ENCODE measurements around the gene PUSL1. TPM values are rescaled to one million over a fixed set of nuclear protein-coding genes. Genes with fewer than 3 reads are reported as not detected.

The PUSL1 gene
- total and polyA plus RNA-seq, 2 of the 4 experiments (the other 2 are of a cell fraction): 10.9 to 33.0 TPM

GRCh38 chr1:1319646-1319941 is 11.2 kb downstream of the PUSL1 start:
- no peak for ATAC-seq (ENCODE audit: low read depth)
- peak overlapping the region; percentile 71 for H2AK9ac ChIP-seq (replicated peaks; ENCODE audit: low read depth, low read length, poor library complexity)
- TF ChIP-seq MAZ (IDR thresholded peaks at IDR 0.05; ENCODE audit: borderline replicate concordance, low read depth, low read length) (no peak), SMC3 (IDR thresholded peaks at IDR 0.05; ENCODE audit: low read depth, low read length) (no peak), POLR2A (IDR thresholded peaks at IDR 0.05; ENCODE audit: low read depth, low read length) (no peak), RCOR1 (IDR thresholded peaks at IDR 0.05; ENCODE audit: insufficient replicate concordance, low read length) (no peak), MAFK (IDR thresholded peaks at IDR 0.05; ENCODE audit: low read depth, low read length) (no peak), RFX5 (IDR thresholded peaks at IDR 0.05; ENCODE audit: low read depth, low read length) (no peak)
- H3K79me1 ChIP-seq (ENCODE audit: low read depth in 1 of 2, low read length in 2 of 2): peaks cover 14 to 75% of the 10 kb centered on the region in 2 experiments
- H3K56ac ChIP-seq (ENCODE audit: extremely low read depth, insufficient read depth, low read length): no peak overlapping the region
- no peak overlapping the region for H3K4me2 ChIP-seq (ENCODE audit: low read depth, low read length)
- H4K91ac ChIP-seq (ENCODE audit: insufficient read depth, low read depth, low read length): no peak overlapping the region
- BruUV-seq (replicated peaks): no TSS peak
- no peak overlapping the region for H3K27ac ChIP-seq (ENCODE audit: insufficient read depth, low read length)
- WGBS, 2 experiments (ENCODE audit: extremely low coverage in 2 of 2, insufficient read length in 1 of 2): 95% methylated on average over 9 of the region's 13 CpGs; no CpG with 5 or more reads in 1 of the 2 experiments
- intact Hi-C loops (cut with micrococcal nuclease): no loop called here
- H2BK120ac ChIP-seq (ENCODE audit: low read depth, low read length): no peak overlapping the region
- POLR2A ChIA-PET (ENCODE audit: unreplicated experiment): no interaction called here
- H3K9me1 ChIP-seq (ENCODE audit: insufficient read depth, low read length): peaks cover 4% of the 10 kb centered on the region
- H3K23ac ChIP-seq (ENCODE audit: low read depth, low read length): no peak overlapping the region
- H3K9ac ChIP-seq (ENCODE audit: low read depth, low read length): no peak overlapping the region
- no peak for DNase-seq
- dilution Hi-C loops (cut with HindIII; ENCODE audit: low sequenced_read_pairs, unreplicated experiment): no loop called here
- no peak overlapping the region for H3K18ac ChIP-seq (ENCODE audit: low read depth, low read length)
- H4K8ac ChIP-seq (ENCODE audit: low read depth in 2 of 2, low read length in 2 of 2): no peak overlapping the region
- H3K36me3 ChIP-seq (ENCODE audit: control insufficient read depth, insufficient read depth, low read length): peaks cover 37% of the 10 kb centered on the region
- CTCF ChIA-PET: no interaction called here
- H2BK20ac ChIP-seq (ENCODE audit: low read depth, low read length): no peak overlapping the region
- H2AK5ac ChIP-seq (ENCODE audit: low read depth, low read length): no peak overlapping the region
- peaks cover 75% of the 10 kb centered on the region for H4K20me1 ChIP-seq (ENCODE audit: insufficient read depth, low read length)
- no peaks in the 10 kb centered on the region for H3K9me3 ChIP-seq (ENCODE audit: control insufficient read depth, insufficient read depth, low read length)
- peaks cover 13% of the 10 kb centered on the region; the same call in 1 of the 2 replicates for H3K4me1 ChIP-seq (ENCODE audit: control insufficient read depth, insufficient read depth, low read length)
- no peaks in the 10 kb centered on the region for H3K27me3 ChIP-seq (ENCODE audit: control insufficient read depth, insufficient read depth, low read length)
- no peak overlapping the region for H3K14ac ChIP-seq (replicated peaks; ENCODE audit: low read depth, low read length)
- no peak overlapping the region for H4K5ac ChIP-seq (ENCODE audit: low read depth, low read length)
- H3K4me3 ChIP-seq (ENCODE audit: insufficient read depth, low read depth, low read length): no peak overlapping the region
- in situ Hi-C loops (cut with MboI; ENCODE audit: low sequenced_read_pairs): no loop called here
- H2BK15ac ChIP-seq (ENCODE audit: low read depth, low read length): no peak overlapping the region
- H2AFZ ChIP-seq (replicated peaks; ENCODE audit: low read length, poor library complexity): peak overlapping the region; percentile 11
- H2BK5ac ChIP-seq (ENCODE audit: low read depth, low read length, poor library complexity, severe bottlenecking): no peak overlapping the region
- no peak overlapping the region for H3K4ac ChIP-seq (ENCODE audit: low read depth, low read length)
